Activated naive CD8-positive, alpha-beta T cell (primary cell): ENCODE data around the gene CFHR3.
"Not testable (repeated sequence)": the region's sequence is repeated elsewhere in the genome, so short reads cannot be mapped to it uniquely, and the experiment has no call there.

ENCODE experiments used
- H3K27ac Mint-ChIP-seq: one replicate; pipeline ENCODE4 v1.8.0; 2021; ENCODE audit warnings: mixed read lengths
- H3K27me3 Mint-ChIP-seq: one replicate; pipeline ENCODE4 v1.8.0; 2021; ENCODE audit warnings: mixed read lengths
- H3K36me3 Mint-ChIP-seq: one replicate; pipeline ENCODE4 v1.8.0; 2021; ENCODE audit warnings: mixed read lengths
- H3K4me1 Mint-ChIP-seq: one replicate; pipeline ENCODE4 v1.8.0; 2021; ENCODE audit warnings: low read depth, mixed read lengths
- H3K4me3 Mint-ChIP-seq: one replicate; pipeline ENCODE4 v1.8.0; 2021; ENCODE audit warnings: mild to moderate bottlenecking, mixed read lengths
- H3K9me3 Mint-ChIP-seq: one replicate; pipeline ENCODE4 v1.8.0; 2021; ENCODE audit warnings: low read depth, mixed read lengths

The CFHR3 gene

DNA sequence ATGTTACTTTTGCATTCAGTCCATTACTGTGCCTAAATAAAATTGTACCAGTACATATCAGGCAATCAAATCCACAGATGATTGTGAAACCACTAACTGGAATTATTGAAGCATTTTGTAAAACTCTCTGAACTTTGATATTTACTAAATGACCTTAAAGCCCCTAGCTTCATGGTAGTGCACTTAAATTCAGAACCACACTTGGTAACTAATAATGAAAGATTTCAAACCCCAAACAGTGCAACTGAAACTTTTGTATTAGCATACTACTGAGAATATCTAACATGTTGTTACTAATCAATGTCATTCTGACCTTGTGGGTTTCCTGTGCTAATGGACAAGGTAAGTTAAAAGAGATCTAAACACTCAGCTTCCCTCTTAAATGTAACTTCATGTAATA, at the start of gene CFHR3:
CFHR3 (plus strand) TSS at position 238 of the 400 bp plus-strand sequence; CDS start at position 285, 47 bp downstream.
- no peak within 1 kb of the TSS for H3K27ac Mint-ChIP-seq
- H3K9me3 Mint-ChIP-seq: no peaks in the 10 kb centered on the region
- H3K4me3 Mint-ChIP-seq: no peak within 1 kb of the TSS
- no peaks in the 10 kb centered on the region for H3K36me3 Mint-ChIP-seq
- H3K4me1 Mint-ChIP-seq: no peaks in the 10 kb centered on the region
- H3K27me3 Mint-ChIP-seq: no peaks in the 10 kb centered on the region

DNA sequence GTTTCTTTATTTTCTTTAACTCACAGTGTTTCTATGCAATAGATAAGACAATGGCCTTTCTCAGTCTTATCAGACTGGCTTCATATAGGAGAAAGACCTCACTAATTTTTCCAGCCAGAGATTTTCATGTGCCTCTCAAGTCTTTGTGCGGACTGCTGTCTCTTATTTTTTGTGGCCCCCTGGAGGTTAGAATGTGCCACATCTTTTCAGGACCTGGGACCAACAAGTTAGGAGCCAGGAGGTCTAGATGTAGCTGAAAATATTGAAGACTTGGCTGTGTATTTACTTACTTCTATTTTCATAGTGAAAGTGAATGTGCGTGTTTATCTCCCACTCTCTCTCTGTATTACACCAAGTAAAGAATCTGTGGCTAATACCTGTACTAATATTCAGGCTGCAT, 42.1 kb upstream of the CFHR3 start:
- Mint-ChIP-seq H3K4me3 (no peak overlapping the region), H3K9me3 (peaks cover 16% of the 10 kb centered on the region), H3K27me3 (no peaks in the 10 kb centered on the region), H3K27ac (no peak overlapping the region), H3K36me3 (no peaks in the 10 kb centered on the region), H3K4me1 (no peaks in the 10 kb centered on the region)

DNA sequence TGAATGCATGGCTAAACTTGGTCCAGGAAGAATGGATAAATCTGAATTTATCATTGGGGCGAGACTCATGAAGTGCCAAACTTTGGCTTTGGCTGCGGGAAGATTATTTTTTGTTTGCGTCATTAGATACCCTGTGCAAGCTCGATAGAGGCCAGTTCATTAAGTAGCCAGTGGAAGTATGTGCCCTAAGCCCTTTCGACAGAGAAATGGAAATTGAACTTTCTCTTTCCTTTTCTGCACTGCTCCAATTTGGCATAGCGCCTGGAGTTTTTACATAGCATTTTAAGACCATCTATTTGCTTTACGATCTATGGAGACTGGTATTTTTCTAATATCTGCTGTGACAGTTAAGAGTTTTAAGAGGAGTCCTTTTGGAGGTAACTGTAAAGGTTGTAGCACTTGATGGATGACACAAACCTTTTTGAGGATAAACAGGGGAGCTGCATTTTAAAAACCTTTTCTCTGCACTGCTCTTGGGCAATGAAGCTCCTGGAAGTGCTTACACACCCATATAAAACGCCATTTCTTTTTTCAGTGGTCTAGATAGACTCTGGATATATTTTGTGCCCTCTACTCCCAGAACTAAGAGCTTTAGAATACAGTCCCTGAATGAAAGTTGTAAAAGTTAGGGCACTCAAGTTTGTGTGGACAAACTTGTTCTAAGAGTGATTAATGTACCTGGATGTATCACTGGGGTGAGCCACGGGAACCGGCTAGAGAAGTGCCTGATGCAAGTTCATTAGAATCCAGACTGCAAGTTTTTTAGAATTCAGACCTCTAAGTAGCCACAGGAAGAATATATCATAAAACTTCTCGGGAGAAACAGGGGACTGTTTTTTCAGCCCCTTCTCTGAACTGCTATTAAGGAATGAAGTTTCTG, 41.3 kb upstream of the CFHR3 start:
- Mint-ChIP-seq H3K36me3 (no peaks in the 10 kb centered on the region), H3K9me3 (peaks cover 16% of the 10 kb centered on the region), H3K4me1 (no peaks in the 10 kb centered on the region), H3K4me3 (no peak overlapping the region), H3K27me3 (no peaks in the 10 kb centered on the region), H3K27ac (no peak overlapping the region)

DNA sequence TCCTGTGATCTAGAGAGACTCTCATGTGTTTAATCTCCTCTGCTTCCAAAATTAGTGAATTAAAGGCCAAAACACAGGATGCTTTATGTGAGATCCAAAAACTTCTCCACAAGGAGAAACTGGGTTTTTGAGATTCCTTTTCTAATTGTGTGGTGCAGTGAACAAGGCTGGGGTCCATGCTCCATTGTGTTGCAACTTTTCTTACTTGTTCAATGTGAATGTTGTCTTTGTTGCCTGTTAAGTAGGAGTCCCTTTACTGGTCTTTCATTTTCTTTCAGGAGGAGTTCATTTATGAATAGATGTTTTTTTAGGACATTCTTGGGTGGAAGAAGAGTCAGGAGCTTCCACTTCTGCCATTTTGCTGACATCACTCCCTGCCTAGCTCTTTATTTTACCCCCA, 40.6 kb upstream of the CFHR3 start:
- peaks cover 16% of the 10 kb centered on the region for H3K9me3 Mint-ChIP-seq
- no peaks in the 10 kb centered on the region for H3K36me3 Mint-ChIP-seq
- H3K27ac Mint-ChIP-seq: no peak overlapping the region
- H3K27me3 Mint-ChIP-seq: no peaks in the 10 kb centered on the region
- H3K4me1 Mint-ChIP-seq: no peaks in the 10 kb centered on the region
- no peak overlapping the region for H3K4me3 Mint-ChIP-seq

DNA sequence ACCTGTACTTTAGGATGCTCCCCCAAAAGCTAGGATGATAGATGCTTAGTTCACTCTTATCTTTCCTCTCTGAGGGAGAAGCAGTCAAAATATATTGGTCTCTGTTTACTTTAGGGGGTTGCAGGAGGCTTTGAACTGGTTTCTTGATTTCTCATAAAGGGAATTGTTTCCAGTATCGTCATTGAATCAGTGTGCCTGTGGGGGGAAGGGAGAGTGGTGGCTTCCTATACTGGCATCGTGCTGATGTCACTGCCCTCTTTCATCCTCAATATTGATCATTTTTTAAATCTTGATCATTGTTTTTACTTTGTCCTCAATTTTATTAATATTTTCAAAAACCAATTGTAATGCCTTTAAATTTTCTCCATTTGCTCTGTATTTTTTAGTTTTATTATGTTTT, 40.2 kb upstream of the CFHR3 start:
- Mint-ChIP-seq H3K4me3 (no peak overlapping the region), H3K9me3 (peaks cover 19% of the 10 kb centered on the region), H3K36me3 (no peaks in the 10 kb centered on the region), H3K27ac (no peak overlapping the region), H3K27me3 (no peaks in the 10 kb centered on the region), H3K4me1 (no peaks in the 10 kb centered on the region)

DNA sequence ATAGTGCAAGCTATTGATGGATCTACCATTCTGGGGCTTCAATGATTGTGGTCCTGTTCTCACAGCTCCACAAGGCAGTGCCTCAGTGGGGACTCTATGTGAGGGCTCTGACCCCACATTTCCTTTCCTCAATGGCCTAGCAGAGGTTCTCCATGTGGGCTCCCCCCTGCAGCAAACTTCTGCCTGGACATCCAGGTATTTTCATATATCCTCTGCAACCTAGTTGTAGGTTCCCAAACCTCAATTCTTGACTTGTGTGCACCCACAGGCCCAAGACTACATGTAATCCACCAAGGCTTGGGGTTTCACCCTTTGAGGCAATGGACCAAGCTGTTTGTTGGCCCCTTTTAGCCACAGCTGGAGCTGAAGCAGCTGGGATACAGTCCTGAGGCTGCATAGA, 35.9 kb upstream of the CFHR3 start:
- no peak overlapping the region for H3K27ac Mint-ChIP-seq
- H3K27me3 Mint-ChIP-seq: no peaks in the 10 kb centered on the region
- no peak overlapping the region for H3K4me3 Mint-ChIP-seq
- no peaks in the 10 kb centered on the region for H3K36me3 Mint-ChIP-seq
- no peaks in the 10 kb centered on the region for H3K4me1 Mint-ChIP-seq
- H3K9me3 Mint-ChIP-seq: peaks cover 10% of the 10 kb centered on the region

DNA sequence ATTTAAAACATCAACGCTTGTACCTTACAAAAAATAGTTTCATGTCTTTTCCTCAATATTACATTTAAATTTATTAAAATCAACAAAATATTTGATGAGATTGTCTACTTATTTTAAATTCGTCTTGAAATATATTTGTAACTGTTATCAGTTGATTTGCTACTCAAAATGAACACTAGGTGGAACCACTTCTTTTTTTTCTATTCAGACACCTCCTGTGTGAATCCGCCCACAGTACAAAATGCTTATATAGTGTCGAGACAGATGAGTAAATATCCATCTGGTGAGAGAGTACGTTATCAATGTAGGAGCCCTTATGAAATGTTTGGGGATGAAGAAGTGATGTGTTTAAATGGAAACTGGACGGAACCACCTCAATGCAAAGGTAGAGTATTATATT, 31.4 kb upstream of the CFHR3 start:
- not testable (repeated sequence) for H3K27ac Mint-ChIP-seq, H3K9me3 Mint-ChIP-seq, H3K4me3 Mint-ChIP-seq, H3K4me1 Mint-ChIP-seq, H3K36me3 Mint-ChIP-seq, H3K27me3 Mint-ChIP-seq

DNA sequence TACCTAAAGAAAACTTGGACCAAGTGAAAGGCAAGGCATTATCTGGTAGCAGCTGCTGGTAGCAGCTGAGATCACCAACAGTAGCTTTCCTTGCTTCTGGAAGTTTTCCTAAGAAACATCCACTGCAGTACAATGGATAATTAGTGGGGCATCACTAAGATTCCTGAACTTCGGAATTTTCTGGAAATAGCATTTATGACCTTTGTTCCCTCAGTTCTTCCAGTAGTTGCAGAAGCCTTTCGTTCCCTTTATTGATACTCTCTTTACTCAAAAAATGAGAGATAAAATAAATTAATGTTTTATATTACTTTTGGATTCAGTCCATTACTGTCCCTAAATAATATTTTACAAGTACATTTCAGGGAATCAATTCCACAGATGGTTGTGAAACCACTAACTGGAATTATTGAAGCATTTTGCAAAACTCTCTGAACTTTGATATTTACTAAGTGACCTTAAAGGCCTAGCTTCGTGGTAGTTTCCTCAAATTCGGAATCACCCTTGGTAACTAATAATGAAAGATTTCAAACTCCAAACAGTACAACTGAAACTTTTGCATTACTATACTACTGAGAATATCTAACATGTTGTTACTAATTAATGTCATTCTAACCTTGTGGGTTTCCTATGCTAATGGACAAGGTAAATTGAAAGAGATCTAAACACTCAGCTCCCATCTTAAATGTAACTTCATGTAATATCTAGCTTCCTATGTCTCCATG, 9.5 kb upstream of the CFHR3 start:
- not testable (repeated sequence) for H3K4me3 Mint-ChIP-seq, H3K36me3 Mint-ChIP-seq, H3K4me1 Mint-ChIP-seq, H3K27ac Mint-ChIP-seq, H3K27me3 Mint-ChIP-seq, H3K9me3 Mint-ChIP-seq

DNA sequence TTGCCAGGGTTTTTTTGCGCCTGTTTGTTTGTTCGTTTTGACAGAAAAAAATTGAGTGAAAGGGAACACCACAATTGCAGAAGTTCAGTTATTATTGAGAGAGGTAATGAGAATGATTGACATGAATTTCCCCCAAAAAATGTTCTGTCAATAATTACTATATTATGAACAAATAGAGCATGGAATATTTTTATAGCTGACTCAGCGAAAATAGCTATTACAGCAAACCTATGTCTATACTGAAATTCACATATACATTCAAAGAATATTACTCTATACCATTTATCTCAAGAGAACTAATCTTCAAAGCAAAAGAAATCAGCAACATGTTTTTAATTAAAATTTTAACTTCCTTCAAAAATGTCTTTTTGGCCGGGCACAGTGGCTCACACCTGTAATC, 4.8 kb upstream of the CFHR3 start:
- H3K27ac Mint-ChIP-seq, H3K4me3 Mint-ChIP-seq, H3K36me3 Mint-ChIP-seq, H3K4me1 Mint-ChIP-seq, H3K9me3 Mint-ChIP-seq, H3K27me3 Mint-ChIP-seq: not testable (repeated sequence)

DNA sequence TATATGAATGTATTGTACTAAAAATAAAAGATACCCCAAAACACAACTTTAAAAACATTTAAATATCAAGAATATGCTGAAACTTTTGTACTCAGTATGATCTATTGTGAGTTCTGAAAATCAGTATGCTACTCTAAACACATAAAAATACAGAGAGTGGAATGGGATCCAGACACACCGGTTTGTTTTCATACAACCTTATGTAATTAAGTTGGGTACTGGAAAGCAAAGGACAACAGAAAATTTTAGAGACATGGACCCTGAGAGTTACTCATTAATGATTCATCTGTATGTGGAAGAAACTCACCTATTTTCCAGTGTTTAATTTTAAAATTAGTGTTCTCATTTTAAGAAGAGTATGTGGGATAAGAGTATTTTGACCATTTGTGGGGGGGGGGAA, 927 bp upstream of the CFHR3 start:
- no peak overlapping the region for H3K27ac Mint-ChIP-seq
- no peaks in the 10 kb centered on the region for H3K36me3 Mint-ChIP-seq
- H3K4me1 Mint-ChIP-seq: no peaks in the 10 kb centered on the region
- no peaks in the 10 kb centered on the region for H3K9me3 Mint-ChIP-seq
- H3K4me3 Mint-ChIP-seq: no peak overlapping the region
- H3K27me3 Mint-ChIP-seq: no peaks in the 10 kb centered on the region

DNA sequence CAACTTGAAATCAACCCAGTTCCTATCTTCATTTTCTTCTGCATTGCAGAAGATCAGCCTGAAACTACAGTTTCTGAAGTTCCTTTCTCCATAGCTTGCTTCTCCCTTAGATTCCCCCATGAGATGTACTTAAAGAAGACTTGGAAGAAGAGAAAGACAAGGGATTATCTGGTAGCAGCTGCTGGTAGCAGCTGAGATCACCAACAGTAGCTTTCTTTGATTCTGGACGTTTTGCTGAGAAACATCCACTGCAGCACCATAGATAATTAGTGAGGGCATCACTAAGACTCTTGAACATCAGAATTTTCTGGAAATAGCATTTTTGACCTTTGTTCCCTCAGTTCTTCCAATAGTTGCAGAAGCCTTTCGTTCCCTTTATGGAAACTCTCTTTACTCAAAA, 465 bp upstream of the CFHR3 start:
- Mint-ChIP-seq H3K36me3 (no peaks in the 10 kb centered on the region), H3K27me3 (no peaks in the 10 kb centered on the region), H3K4me1 (no peaks in the 10 kb centered on the region), H3K4me3 (no peak overlapping the region), H3K9me3 (no peaks in the 10 kb centered on the region), H3K27ac (no peak overlapping the region)

DNA sequence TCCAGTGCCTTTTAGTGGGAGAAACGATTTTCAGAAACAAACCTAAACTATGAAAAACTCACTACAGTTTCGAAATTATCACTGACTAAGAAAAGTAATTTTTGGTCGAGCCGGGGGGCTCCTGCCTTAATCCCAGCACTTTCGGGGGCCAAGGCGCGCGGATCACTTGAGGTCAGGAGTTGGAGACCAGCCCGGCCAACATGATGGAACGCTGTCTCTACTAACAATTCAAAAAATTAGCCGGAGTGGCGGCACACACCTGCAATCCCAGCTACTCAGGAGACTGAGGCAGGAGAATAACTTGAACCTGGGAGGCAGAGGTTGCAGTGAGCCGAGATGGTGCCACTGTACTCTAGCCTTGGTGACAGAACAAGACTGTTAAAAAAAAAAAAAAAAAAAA, 3.0 kb downstream of the CFHR3 start:
- Mint-ChIP-seq H3K27ac (no peak overlapping the region), H3K36me3 (no peaks in the 10 kb centered on the region), H3K4me1 (no peaks in the 10 kb centered on the region), H3K27me3 (no peaks in the 10 kb centered on the region), H3K4me3 (no peak overlapping the region), H3K9me3 (no peaks in the 10 kb centered on the region)

DNA sequence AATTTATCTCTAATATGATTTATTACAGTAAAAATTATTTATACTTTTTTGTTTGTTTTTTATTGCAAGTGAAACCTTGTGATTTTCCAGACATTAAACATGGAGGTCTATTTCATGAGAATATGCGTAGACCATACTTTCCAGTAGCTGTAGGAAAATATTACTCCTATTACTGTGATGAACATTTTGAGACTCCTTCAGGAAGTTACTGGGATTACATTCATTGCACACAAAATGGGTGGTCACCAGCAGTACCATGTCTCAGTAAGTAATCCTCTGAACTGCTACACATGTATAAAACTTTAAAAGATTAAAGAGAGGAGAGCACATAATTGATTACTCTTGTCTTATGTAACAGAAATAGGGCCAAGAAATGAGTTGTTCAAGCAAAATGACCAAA, 4.5 kb downstream of the CFHR3 start:
- H3K36me3 Mint-ChIP-seq: no peaks in the 10 kb centered on the region
- H3K27me3 Mint-ChIP-seq: no peaks in the 10 kb centered on the region
- H3K9me3 Mint-ChIP-seq: no peaks in the 10 kb centered on the region
- H3K27ac Mint-ChIP-seq: no peak overlapping the region
- no peak overlapping the region for H3K4me3 Mint-ChIP-seq
- no peaks in the 10 kb centered on the region for H3K4me1 Mint-ChIP-seq

DNA sequence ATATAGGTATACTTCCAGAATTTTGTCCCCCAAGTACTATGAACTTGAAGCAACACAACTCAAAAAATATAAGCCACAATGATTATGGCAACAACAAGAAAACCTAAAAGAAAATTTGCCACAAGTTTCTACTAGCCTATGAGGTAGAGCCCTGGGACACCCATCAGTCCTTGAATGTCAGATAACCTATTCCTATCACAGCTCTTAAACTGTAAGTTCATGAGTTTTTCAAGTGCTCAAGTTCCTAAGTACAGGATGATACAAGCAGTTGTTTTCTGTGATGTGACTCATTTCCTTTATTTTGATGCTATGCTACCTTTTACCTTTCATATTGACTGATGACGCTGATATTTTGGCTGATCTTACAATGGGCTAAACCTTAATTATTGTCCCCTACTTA, 16.6 kb downstream of the CFHR3 start:
- not testable (repeated sequence) for H3K27ac Mint-ChIP-seq, H3K27me3 Mint-ChIP-seq, H3K4me1 Mint-ChIP-seq, H3K36me3 Mint-ChIP-seq, H3K4me3 Mint-ChIP-seq, H3K9me3 Mint-ChIP-seq

DNA sequence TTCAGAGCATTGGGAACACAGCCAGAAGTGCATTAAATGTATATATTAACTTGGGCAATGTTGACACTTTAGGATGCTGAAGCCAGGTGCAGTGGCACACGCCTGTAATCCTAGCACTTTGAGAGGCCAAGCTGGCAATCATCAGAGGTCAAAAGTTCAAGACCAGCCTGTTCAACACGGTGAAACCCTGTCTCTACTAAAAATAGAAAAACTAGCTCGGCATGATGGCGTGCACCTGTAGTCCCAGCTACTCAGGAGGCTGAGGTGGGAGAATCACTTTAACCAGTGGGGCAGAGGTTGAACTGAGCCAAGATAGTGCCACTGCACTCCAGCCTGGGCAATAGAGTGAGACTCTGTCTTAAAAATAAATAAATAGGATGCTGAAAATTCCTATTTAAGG, 19.5 kb downstream of the CFHR3 start:
- H3K4me1 Mint-ChIP-seq, H3K27me3 Mint-ChIP-seq, H3K27ac Mint-ChIP-seq, H3K9me3 Mint-ChIP-seq, H3K4me3 Mint-ChIP-seq, H3K36me3 Mint-ChIP-seq: not testable (repeated sequence)

DNA sequence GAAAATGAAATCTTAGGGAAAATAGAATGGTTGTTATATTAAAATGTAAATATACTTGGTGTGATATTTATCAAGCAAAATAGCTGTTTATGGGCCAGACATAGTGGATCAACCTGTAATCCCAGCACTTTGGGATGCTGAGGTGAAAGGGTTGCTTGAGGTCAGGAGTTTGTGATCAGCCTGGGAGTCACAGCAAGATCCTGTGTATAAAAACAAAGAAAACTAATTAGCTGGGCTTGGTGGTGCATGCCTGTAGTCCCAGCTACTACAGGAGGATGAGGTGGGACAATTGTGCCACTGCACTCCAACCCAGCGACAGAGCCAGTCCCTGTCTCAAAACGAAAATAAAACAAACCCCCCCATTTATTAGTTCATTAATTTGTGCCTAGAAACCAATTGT, 23.3 kb downstream of the CFHR3 start:
- Mint-ChIP-seq H3K27me3 (no peaks in the 10 kb centered on the region), H3K36me3 (no peaks in the 10 kb centered on the region)

More for the DNA sequence above, 23.3 kb downstream of the CFHR3 start:
- no peak overlapping the region for H3K4me3 Mint-ChIP-seq
- no peaks in the 10 kb centered on the region for H3K4me1 Mint-ChIP-seq
- H3K27ac Mint-ChIP-seq: no peak overlapping the region
- H3K9me3 Mint-ChIP-seq: peaks cover 5% of the 10 kb centered on the region
